NCI-H2029 treated with DMSO at 0.1 percent for 48 hours (cell line): ENCODE measurements around the gene BRK1.
"Not testable (repeated sequence)": the region's sequence is repeated elsewhere in the genome, so short reads cannot be mapped to it uniquely, and the experiment has no call there.

Source experiments
- DNase-seq: peaks from one replicate; lab custom pipeline; 2025; lab: John Stamatoyannopoulos, UW

BRK1 gene

GRCh38 chr3:10115326-10116137, at the start of gene BRK1:
Gene BRK1 (plus strand): TSS chr3:10115675. CDS start chr3:10115702, 27 bp downstream.
- peak; percentile 96 for DNase-seq

- DNase-seq: not testable (repeated sequence)
Measured at GRCh38 chr3:10070077-10070476, 45.4 kb upstream of the BRK1 start.

GRCh38 chr3:10074666-10075065, 40.8 kb upstream of the BRK1 start:
- no peak for DNase-seq

GRCh38 chr3:10081871-10082270, 33.6 kb upstream of the BRK1 start:
- DNase-seq: no peak

GRCh38 chr3:10085738-10086137, 29.7 kb upstream of the BRK1 start:
- no peak for DNase-seq

GRCh38 chr3:10088256-10088655, 27.2 kb upstream of the BRK1 start:
- no peak for DNase-seq

- DNase-seq: no peak
Measured at GRCh38 chr3:10090179-10090578, 25.3 kb upstream of the BRK1 start.

GRCh38 chr3:10090774-10091173, 24.7 kb upstream of the BRK1 start:
- DNase-seq: not testable (repeated sequence)

- not testable (repeated sequence) for DNase-seq
Measured at GRCh38 chr3:10091387-10091786, 24.1 kb upstream of the BRK1 start.

- no peak for DNase-seq
Measured at GRCh38 chr3:10093678-10094077, 21.8 kb upstream of the BRK1 start.

- DNase-seq: no peak
Measured at GRCh38 chr3:10099041-10099440, 16.4 kb upstream of the BRK1 start.

GRCh38 chr3:10106919-10107318, 8.6 kb upstream of the BRK1 start:
- no peak for DNase-seq

GRCh38 chr3:10108091-10108490, 7.4 kb upstream of the BRK1 start, which contains the start of gene FANCD2OS:
Gene FANCD2OS (minus strand): TSS chr3:10108255. CDS start chr3:10104774, 3,481 bp downstream.
- DNase-seq: no peak

- peak; percentile 24 for DNase-seq
Measured at GRCh38 chr3:10116138-10116460, 624 bp downstream of the BRK1 start.

GRCh38 chr3:10116928-10117327, 1.5 kb downstream of the BRK1 start:
- no peak for DNase-seq

- DNase-seq: no peak
Measured at GRCh38 chr3:10119376-10119775, 3.9 kb downstream of the BRK1 start.

GRCh38 chr3:10121064-10121463, 5.6 kb downstream of the BRK1 start:
- DNase-seq: no peak

GRCh38 chr3:10122724-10123123, 7.2 kb downstream of the BRK1 start:
- DNase-seq: no peak

- DNase-seq: not testable (repeated sequence)
Measured at GRCh38 chr3:10135872-10136271, 20.4 kb downstream of the BRK1 start.

GRCh38 chr3:10136426-10137005, 21.0 kb downstream of the BRK1 start:
- DNase-seq: no peak

- DNase-seq: no peak
Measured at GRCh38 chr3:10137178-10137577, 21.7 kb downstream of the BRK1 start.

- DNase-seq: no peak
Measured at GRCh38 chr3:10140996-10141546, 25.6 kb downstream of the BRK1 start.
